GM21576 (cell line): ENCODE measurements around the gene PTGER1.

Experiments used
- ATAC-seq: cut with Tn5 transposase; IDR thresholded peaks from one replicate; pipeline ENCODE4 v1.9.1; 2021; ENCODE audit warnings: mild to moderate bottlenecking, moderate library complexity; ENCODE audit not compliant: unreplicated experiment

PTGER1 gene

GRCh38 chr19:14502334-14503092 lies 27.4 kb upstream of the PTGER1 start:
- no peak for ATAC-seq

GRCh38 chr19:14497228-14497921 lies 22.2 kb upstream of the PTGER1 start:
- no peak for ATAC-seq

GRCh38 chr19:14496834-14497227 lies 21.7 kb upstream of the PTGER1 start:
- ATAC-seq: no peak

- peak; percentile 70 for ATAC-seq
Observed at GRCh38 chr19:14496029-14496833, 21.1 kb upstream of the PTGER1 start, which contains the start of gene GIPC1. Gene GIPC1, minus strand, starts transcription at chr19:14496127. Its CDS starts 13,151 bp downstream, at chr19:14482976.

- no peak for ATAC-seq
Observed at GRCh38 chr19:14495672-14496028, 20.5 kb upstream of the PTGER1 start.

- ATAC-seq: no peak
Observed at GRCh38 chr19:14494910-14495671, 19.9 kb upstream of the PTGER1 start.

- ATAC-seq: no peak
Observed at GRCh38 chr19:14494411-14494810, 19.3 kb upstream of the PTGER1 start.

GRCh38 chr19:14492756-14493337 lies 17.7 kb upstream of the PTGER1 start:
- no peak for ATAC-seq

- no peak for ATAC-seq
Observed at GRCh38 chr19:14487370-14488125, 12.4 kb upstream of the PTGER1 start.

GRCh38 chr19:14482172-14482941 lies 7.2 kb upstream of the PTGER1 start:
- no peak for ATAC-seq

- ATAC-seq: no peak
Observed at GRCh38 chr19:14480700-14481079, 5.5 kb upstream of the PTGER1 start.

GRCh38 chr19:14479975-14480699 lies 5.0 kb upstream of the PTGER1 start:
- no peak for ATAC-seq

GRCh38 chr19:14479309-14479974 lies 4.3 kb upstream of the PTGER1 start:
- ATAC-seq: no peak

GRCh38 chr19:14478113-14478545 lies 3.0 kb upstream of the PTGER1 start:
- ATAC-seq: no peak

- ATAC-seq: no peak
Observed at GRCh38 chr19:14477418-14478112, 2.4 kb upstream of the PTGER1 start.

- no peak for ATAC-seq
Observed at GRCh38 chr19:14476673-14477401, 1.7 kb upstream of the PTGER1 start.

- no peak for ATAC-seq
Observed at GRCh38 chr19:14476327-14476672, 1.1 kb upstream of the PTGER1 start.
